Stimulated activated CD8-positive, alpha-beta memory T cell treated with anti-CD3 and anti-CD28 coated beads, Interleukin-4, amount 100 ng/mL, for 1 hour (primary cell): ENCODE measurements around the gene SRSF9.

ENCODE experiments used
- DNase-seq, 2 donors: peaks; one replicate each; pipeline ENCODE4 v3.0.0-alpha.2; 2020; ENCODE audit warnings: low read depth in 2 of 2, low spot score in 1 of 2

Gene SRSF9

GRCh38 chr12:120483621-120484020 lies 14.1 kb upstream of the SRSF9 start:
- DNase-seq = no peak

GRCh38 chr12:120481022-120481767 lies 11.6 kb upstream of the SRSF9 start:
- DNase-seq = no peak

- DNase-seq = no peak
These were observed 10.7 kb upstream of the SRSF9 start for GRCh38 chr12:120480211-120480610.

GRCh38 chr12:120479458-120479857 lies 9.9 kb upstream of the SRSF9 start:
- no peak for DNase-seq

GRCh38 chr12:120475643-120476042 lies 6.1 kb upstream of the SRSF9 start:
- no peak for DNase-seq

GRCh38 chr12:120474616-120474960 lies 5.0 kb upstream of the SRSF9 start:
- no peak for DNase-seq

GRCh38 chr12:120473807-120474615 lies 4.5 kb upstream of the SRSF9 start:
- DNase-seq = no peak

GRCh38 chr12:120472521-120472920 lies 3.0 kb upstream of the SRSF9 start:
- DNase-seq = no peak

GRCh38 chr12:120470150-120470784 lies 719 bp upstream of the SRSF9 start:
- no peak for DNase-seq

- DNase-seq = peak in 1 of 2 donors; percentile 25
These were observed 613 bp downstream of the SRSF9 start for GRCh38 chr12:120468821-120469449.

- DNase-seq = no peak
These were observed 1.2 kb downstream of the SRSF9 start for GRCh38 chr12:120468325-120468820.

GRCh38 chr12:120467439-120467838 lies 2.1 kb downstream of the SRSF9 start:
- DNase-seq = no peak

GRCh38 chr12:120466560-120467315 lies 2.8 kb downstream of the SRSF9 start:
- DNase-seq = no peak

GRCh38 chr12:120465756-120466155 lies 3.8 kb downstream of the SRSF9 start:
- DNase-seq = no peak

- DNase-seq = no peak
These were observed 5.8 kb downstream of the SRSF9 start for GRCh38 chr12:120463712-120464111.

- no peak for DNase-seq
These were observed 7.4 kb downstream of the SRSF9 start for GRCh38 chr12:120462099-120462640.

- DNase-seq = no peak
These were observed 9.4 kb downstream of the SRSF9 start for GRCh38 chr12:120460157-120460556.

- no peak for DNase-seq
These were observed 12.4 kb downstream of the SRSF9 start for GRCh38 chr12:120457133-120457532.

GRCh38 chr12:120455302-120455701 lies 14.2 kb downstream of the SRSF9 start:
- DNase-seq = no peak

- no peak for DNase-seq
These were observed 15.6 kb downstream of the SRSF9 start for GRCh38 chr12:120453977-120454376.
